NCI-H748 (cell line): Measurements from ENCODE around the gene BLOC1S5.
"Not testable (repeated sequence)": the region's sequence is repeated elsewhere in the genome, so short reads cannot be mapped to it uniquely, and the experiment has no call there.

ENCODE experiments used
- DNase-seq: peaks from one replicate; lab custom pipeline; 2025; ENCODE audit not compliant: unreplicated experiment; lab: John Stamatoyannopoulos, UW

BLOC1S5 gene

GRCh38 chr6:7996538-7997111, 67.6 kb downstream of the BLOC1S5 start:
- no peak for DNase-seq

- DNase-seq, result peak; percentile 30
These were observed 70.2 kb downstream of the BLOC1S5 start for GRCh38 chr6:7993952-7994351.

- DNase-seq, result no peak
These were observed 70.8 kb downstream of the BLOC1S5 start for GRCh38 chr6:7993399-7993798.

- peak; percentile 53 for DNase-seq
These were observed 72.0 kb downstream of the BLOC1S5 start for GRCh38 chr6:7992002-7992815.

- DNase-seq, result no peak
These were observed 72.7 kb downstream of the BLOC1S5 start for GRCh38 chr6:7991536-7991935.

GRCh38 chr6:7986219-7986618, 78.0 kb downstream of the BLOC1S5 start:
- DNase-seq, result no peak

GRCh38 chr6:7983967-7984366, 80.2 kb downstream of the BLOC1S5 start:
- not testable (repeated sequence) for DNase-seq

GRCh38 chr6:7979831-7980230, 84.4 kb downstream of the BLOC1S5 start:
- DNase-seq, result no peak

GRCh38 chr6:7978736-7979135, 85.5 kb downstream of the BLOC1S5 start:
- peak; percentile 94 for DNase-seq

- peak; percentile 57 for DNase-seq
These were observed 87.6 kb downstream of the BLOC1S5 start for GRCh38 chr6:7976485-7977056.

GRCh38 chr6:7975764-7976146, 88.4 kb downstream of the BLOC1S5 start:
- peak; percentile 15 for DNase-seq

- no peak for DNase-seq
These were observed 89.0 kb downstream of the BLOC1S5 start for GRCh38 chr6:7974938-7975763.

- DNase-seq, result no peak
These were observed 89.6 kb downstream of the BLOC1S5 start for GRCh38 chr6:7974565-7974937.

GRCh38 chr6:7973584-7973983, 90.6 kb downstream of the BLOC1S5 start:
- peak; percentile 41 for DNase-seq

GRCh38 chr6:7971499-7971898, 92.7 kb downstream of the BLOC1S5 start:
- no peak for DNase-seq

GRCh38 chr6:7970616-7971015, 93.6 kb downstream of the BLOC1S5 start:
- DNase-seq, result no peak
